A549 (cell line): ENCODE results near the gene TRMU. TPM values are rescaled to one million over a fixed set of nuclear protein-coding genes. Genes with fewer than 3 reads are reported as not detected.

ENCODE experiments used
- ATAC-seq, 2 experiments: fragments of 200-7000 bp in 1 of 2; fragments of >200 bp in 1 of 2; cut with Nextera tagmentation in 1 of 2; cut with Tn5 transposase in 1 of 2; 3 replicates each; pipeline versions ENCODE4 v1.8.0 to v1.9.1; 2018 to 2020; ENCODE audit warnings: mild to moderate bottlenecking in 1 of 2, moderate library complexity in 1 of 2
- CTCF ChIA-PET: fragments of 300-600 bp; sonication (Branson Sonifier 250); formaldehyde crosslinking; extraction: SDS; loops from one replicate; lab custom pipeline; 2021; ENCODE audit warnings: antibody characterized with exemption, inconsistent platforms; lab: Yijun Ruan, JAX
- POLR2A ChIA-PET: fragments of 350-600 bp; formaldehyde crosslinking; extraction: SDS; loops from one replicate; lab custom pipeline; 2021; ENCODE audit warnings: antibody characterized with exemption, inconsistent platforms; lab: Yijun Ruan, JAX
- DNase-seq, 2 experiments: peaks; one replicate each; pipeline versions ENCODE4 v3.0.0 to v3.0.0-alpha.2; 2011 to 2016; ENCODE audit warnings: low read depth in 1 of 2, low spot score in 1 of 2
- FAIRE-seq: peaks from 2 replicates; lab custom pipeline; 2011; peaks lifted over from hg19 to GRCh38; lab: Jason Lieb, UNC
- H3K27ac ChIP-seq, 2 experiments: fragments of >200 bp; sonication (Bioruptor Twin); formaldehyde crosslinking; 3 replicates each; pipeline ENCODE4 v1.5.1; 2016 to 2017
- H3K4me1 ChIP-seq: fragments of >200 bp; sonication (Bioruptor Twin); formaldehyde crosslinking; 3 replicates; pipeline ENCODE4 v1.6.1; 2016
- H3K4me2 ChIP-seq: fragments of >200 bp; sonication (Bioruptor Twin); formaldehyde crosslinking; 3 replicates; pipeline ENCODE4 v1.6.1; 2016
- H3K4me3 ChIP-seq: fragments of >200 bp; sonication (Bioruptor Twin); formaldehyde crosslinking; 3 replicates; pipeline ENCODE4 v1.5.1; 2016
- H3K9me3 ChIP-seq: fragments of >200 bp; sonication (Bioruptor Twin); formaldehyde crosslinking; 3 replicates; pipeline ENCODE4 v1.6.1; 2016
- BHLHE40 ChIP-seq: IDR thresholded peaks from 2 replicates; pipeline ENCODE4 v1.6.1; 2012; ENCODE audit warnings: low read depth, low read length, inconsistent platforms
- CBX2 ChIP-seq: fragments of 200-600 bp; sonication (generic); IDR thresholded peaks from 2 replicates; pipeline ENCODE4 v1.6.1; 2016; ENCODE audit warnings: low read depth, mild to moderate bottlenecking, borderline replicate concordance
- CHD4 ChIP-seq: fragments of 200-600 bp; sonication (generic); IDR thresholded peaks from 2 replicates; pipeline ENCODE4 v1.6.1; 2016; ENCODE audit warnings: antibody characterized with exemption, mild to moderate bottlenecking, borderline replicate concordance
- EP300 ChIP-seq, 2 experiments: fragments of >200 bp; sonication (Bioruptor Twin); formaldehyde crosslinking; IDR thresholded peaks; 2 replicates in 1 of 2; 3 replicates in 1 of 2; pipeline ENCODE4 v1.6.1; 2016 to 2017
- FOSL2 ChIP-seq, 2 experiments: fragments of 450-650 bp in 1 of 2; fragments of >200 bp in 1 of 2; sonication (Bioruptor Twin) in 1 of 2; formaldehyde crosslinking; IDR thresholded peaks; 2 replicates each; pipeline versions ENCODE4 v1.5.0 to v1.6.1; 2016 to 2020; ENCODE audit warnings: mild to moderate bottlenecking in 1 of 2, moderate library complexity in 1 of 2
- GATA3 ChIP-seq: IDR thresholded peaks from 2 replicates; pipeline ENCODE4 v1.6.1; 2012; ENCODE audit warnings: borderline replicate concordance
- HOXB13 ChIP-seq: fragments of 250-450 bp; sonication (Bioruptor Pico); IDR thresholded peaks from 2 replicates; pipeline ENCODE4 v1.5.0; 2020; ENCODE audit warnings: low read depth, mild to moderate bottlenecking, moderate library complexity
- HOXB5 ChIP-seq: fragments of 250-450 bp; sonication (Bioruptor Pico); IDR thresholded peaks from 2 replicates; pipeline ENCODE4 v1.5.0; 2020; ENCODE audit warnings: mild to moderate bottlenecking, moderate library complexity
- NPAS2 ChIP-seq: fragments of 250-450 bp; sonication (Bioruptor Pico); IDR thresholded peaks from 2 replicates; pipeline ENCODE4 v1.8.0; 2022; ENCODE audit warnings: mild to moderate bottlenecking, moderate library complexity, borderline replicate concordance
- POLR2AphosphoS2 ChIP-seq: conservative IDR thresholded peaks from 2 replicates; pipeline ENCODE4 v1.6.1; 2012; ENCODE audit warnings: low read length, improper control_type of control experiment, inconsistent platforms
- RARB ChIP-seq: fragments of 250-450 bp; sonication (Bioruptor Pico); IDR thresholded peaks from 2 replicates; pipeline ENCODE4 v1.8.0; 2021; ENCODE audit warnings: mild to moderate bottlenecking, moderate library complexity
- SMC3 ChIP-seq: fragments of >200 bp; sonication (Bioruptor Twin); formaldehyde crosslinking; IDR thresholded peaks from 3 replicates; pipeline ENCODE4 v1.6.1; 2018; ENCODE audit warnings: inconsistent platforms
- SREBF2 ChIP-seq: fragments of 450-650 bp; IDR thresholded peaks from 2 replicates; pipeline ENCODE4 v1.6.1; 2014; ENCODE audit warnings: mild to moderate bottlenecking, moderate library complexity
- TFCP2L1 ChIP-seq: fragments of 250-450 bp; sonication (Bioruptor Pico); IDR thresholded peaks from 2 replicates; pipeline ENCODE4 v1.5.0; 2021; ENCODE audit warnings: mild to moderate bottlenecking
- TP53 ChIP-seq: fragments of 250-450 bp; sonication (Bioruptor Pico); IDR thresholded peaks from 2 replicates; pipeline ENCODE4 v1.5.0; 2021; ENCODE audit warnings: mild to moderate bottlenecking, moderate library complexity
- WGBS: methylation state at CpG from one replicate; pipeline ENCODE4 v1.1.6; 2017; ENCODE audit errors: missing lambda C conversion rate; 5-methylcytosine and 5-hydroxymethylcytosine counted together
- polyA plus RNA-seq, 4 experiments: library from polyadenylated mRNA; depleted of rRNA in 3 of 4; stranded (reverse); fragments of >200 nt; fragmentation: RNase III in 1 of 4; extraction: RNeasy Plus Mini Kit Qiagen cat#74134 plus additional on column Dnase treatment in 1 of 4; gene quantifications; 2 replicates in 3 of 4; 3 replicates in 1 of 4; pipeline ENCODE4 v1.2.3, GENCODE V29; 2011 to 2017
- TF ChIP-seq, protein P1 (sequence below): fragments of >200 bp; sonication (Bioruptor Twin); formaldehyde crosslinking; IDR thresholded peaks from 2 replicates; pipeline ENCODE4 v1.6.1; 2016
- TF ChIP-seq, protein P2 (sequence below): IDR thresholded peaks from 2 replicates; pipeline ENCODE4 v1.6.1; 2012; ENCODE audit warnings: low read depth, borderline replicate concordance
- TF ChIP-seq, protein P3 (sequence below): fragments of 150-350 bp; IDR thresholded peaks from 2 replicates; pipeline ENCODE4 v1.6.1; 2014; ENCODE audit warnings: low read depth, mild to moderate bottlenecking, low read length
- TF ChIP-seq, protein P4 (sequence below): fragments of >200 bp; sonication (Bioruptor Twin); formaldehyde crosslinking; IDR thresholded peaks from 3 replicates; pipeline ENCODE4 v1.5.1; 2016
- TF ChIP-seq, protein P5 (sequence below): fragments of 200-600 bp; sonication (generic); IDR thresholded peaks from 2 replicates; pipeline ENCODE4 v1.6.1; 2016; ENCODE audit warnings: antibody characterized with exemption, mild to moderate bottlenecking, moderate library complexity
- TF ChIP-seq, protein P6 (sequence below): fragments of >200 bp; sonication (Bioruptor Twin); formaldehyde crosslinking; IDR thresholded peaks from 3 replicates; pipeline ENCODE4 v1.6.1; 2016
- TF ChIP-seq, protein P7 (sequence below): fragments of 450-650 bp; IDR thresholded peaks from 2 replicates; pipeline ENCODE4 v1.6.1; 2014; ENCODE audit warnings: antibody characterized with exemption

TRMU gene
- polyA plus RNA-seq, 2 of the 4 experiments (the other 2 are of a cell fraction): 33.4 to 44.1 TPM

DNA sequence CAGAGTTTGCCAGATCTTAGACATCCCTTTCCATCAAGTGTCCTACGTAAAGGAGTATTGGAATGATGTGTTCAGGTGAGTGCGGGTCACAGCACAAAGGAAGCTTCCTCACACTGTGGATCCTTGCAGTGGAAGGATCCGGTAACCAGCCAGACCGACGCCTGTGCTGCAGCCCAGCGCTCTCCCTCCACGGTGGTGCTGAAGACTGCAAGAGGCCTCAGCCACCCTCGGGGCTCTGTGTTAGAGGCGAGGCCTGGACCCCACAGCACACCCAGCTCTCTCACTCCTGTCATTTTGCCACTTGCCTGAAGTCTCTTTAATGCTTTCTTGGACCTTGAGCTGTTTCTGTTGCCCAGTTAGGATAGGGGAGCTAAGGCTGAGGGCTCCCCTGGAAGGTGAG, 2.4 kb downstream of the TRMU start:
- FAIRE-seq: no peak
- CTCF ChIA-PET: interaction anchor here (1.1 kb wide), 1 partner anchor 204 kb away, joined by 4 read pairs; no protein-coding TSS in a partner anchor
- no peak overlapping the region for H3K4me2 ChIP-seq

DNA sequence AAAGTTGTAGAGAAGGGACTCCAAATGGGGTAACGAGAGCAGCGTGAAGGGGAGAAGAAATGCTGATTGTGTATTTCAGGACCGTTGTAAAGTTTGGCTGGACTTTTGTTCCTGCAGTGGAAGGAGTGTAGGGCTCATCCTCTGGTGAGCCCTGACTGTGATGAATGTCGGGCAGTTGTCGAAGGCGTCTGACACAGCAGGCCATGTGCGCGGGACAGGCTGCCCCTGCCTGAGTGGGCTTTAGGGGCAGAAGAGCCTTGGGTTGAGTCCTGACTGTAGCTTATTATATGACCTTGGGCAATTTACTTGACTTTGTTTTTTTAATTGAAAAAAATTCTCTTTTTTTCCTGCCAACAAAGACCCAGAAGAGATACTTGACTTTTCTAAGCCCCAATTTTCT, 3.1 kb downstream of the TRMU start:
- ChIA-PET POLR2A (no interaction called here), CTCF (interaction anchor here (1.5 kb wide), 1 partner anchor 222 kb away, joined by 4 read pairs; no protein-coding TSS in a partner anchor)
- Histone ChIP-seq H3K4me1 (peaks cover 7% of the 10 kb centered on the region; the same call in 2 of the 3 replicates), H3K27ac (no peak overlapping the region), H3K9me3 (no peaks in the 10 kb centered on the region), H3K4me3 (no peak overlapping the region), H3K4me2 (no peak overlapping the region)
- DNase-seq: no peak
- WGBS: 96% methylated on average over 8 of the region's 8 CpGs
- no peak for ATAC-seq
- no peak for FAIRE-seq
- TF ChIP-seq CHD4: no peak

More for the DNA sequence above, 2.4 kb downstream of the TRMU start:
- no peaks in the 10 kb centered on the region for H3K9me3 ChIP-seq
- ATAC-seq (no peak), DNase-seq (no peak)
- no peak overlapping the region for H3K4me3 ChIP-seq
- TF ChIP-seq, protein P1, sequence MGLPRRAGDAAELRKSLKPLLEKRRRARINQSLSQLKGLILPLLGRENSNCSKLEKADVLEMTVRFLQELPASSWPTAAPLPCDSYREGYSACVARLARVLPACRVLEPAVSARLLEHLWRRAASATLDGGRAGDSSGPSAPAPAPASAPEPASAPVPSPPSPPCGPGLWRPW: no peak
- TF ChIP-seq, protein P2, sequence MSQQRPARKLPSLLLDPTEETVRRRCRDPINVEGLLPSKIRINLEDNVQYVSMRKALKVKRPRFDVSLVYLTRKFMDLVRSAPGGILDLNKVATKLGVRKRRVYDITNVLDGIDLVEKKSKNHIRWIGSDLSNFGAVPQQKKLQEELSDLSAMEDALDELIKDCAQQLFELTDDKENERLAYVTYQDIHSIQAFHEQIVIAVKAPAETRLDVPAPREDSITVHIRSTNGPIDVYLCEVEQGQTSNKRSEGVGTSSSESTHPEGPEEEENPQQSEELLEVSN: no peak
- TF ChIP-seq SREBF2: no peak
- TF ChIP-seq, all 56 proteins: peak for 0
- POLR2A ChIA-PET: interaction anchor here (0.5 kb wide), 1 partner anchor 302 kb away, joined by 3 read pairs; no protein-coding TSS in a partner anchor
- Histone ChIP-seq H3K27ac (no peak overlapping the region), H3K4me1 (peaks cover 7% of the 10 kb centered on the region; the same call in 2 of the 3 replicates)
- WGBS: 94% methylated on average over 9 of the region's 9 CpGs

DNA sequence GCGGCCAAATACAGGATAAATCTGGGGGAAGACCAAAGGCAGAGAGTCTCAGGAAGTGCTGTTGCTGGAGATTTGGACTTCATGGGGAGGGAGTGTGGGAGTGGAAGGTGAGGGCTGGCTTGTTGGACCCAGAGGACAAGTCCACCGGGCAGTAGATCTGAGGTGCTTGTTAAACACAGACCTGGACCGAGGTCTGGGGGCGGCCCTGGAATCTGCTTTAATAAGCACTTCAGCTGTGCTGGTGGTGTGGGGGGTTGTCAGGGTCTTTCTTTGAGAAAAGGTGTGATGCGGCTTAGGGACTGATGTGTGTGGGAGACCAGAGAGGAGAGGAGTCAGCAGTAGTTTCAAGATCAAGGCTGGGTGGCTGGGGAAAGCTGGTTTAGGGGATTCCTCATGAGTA, 4.4 kb downstream of the TRMU start:
- Histone ChIP-seq H3K4me3 (no peak overlapping the region), H3K9me3 (no peaks in the 10 kb centered on the region)
- POLR2A ChIA-PET: interaction anchor here (0.7 kb wide), 1 partner anchor 120 kb away, joined by 3 read pairs; no protein-coding TSS in a partner anchor
- DNase-seq (no peak), ATAC-seq (no peak)
- WGBS: 88% methylated on average over 5 of the region's 5 CpGs
- TF ChIP-seq RARB (CRISPR knock-in tag) (no peak), BHLHE40 (no peak), GATA3 (no peak), FOSL2 (IDR thresholded peaks at IDR 0.05) (no peak), FOSL2 (CRISPR knock-in tag; IDR thresholded peaks at IDR 0.05) (no peak), HOXB5 (CRISPR knock-in tag) (no peak), TFCP2L1 (CRISPR knock-in tag) (no peak), NPAS2 (no peak), TP53 (no peak), HOXB13 (no peak), SMC3 (no peak), EP300 (IDR thresholded peaks at IDR 0.05) (no peak), CBX2 (no peak), CHD4 (no peak), POLR2AphosphoS2 (no peak)
- TF ChIP-seq, protein P3, sequence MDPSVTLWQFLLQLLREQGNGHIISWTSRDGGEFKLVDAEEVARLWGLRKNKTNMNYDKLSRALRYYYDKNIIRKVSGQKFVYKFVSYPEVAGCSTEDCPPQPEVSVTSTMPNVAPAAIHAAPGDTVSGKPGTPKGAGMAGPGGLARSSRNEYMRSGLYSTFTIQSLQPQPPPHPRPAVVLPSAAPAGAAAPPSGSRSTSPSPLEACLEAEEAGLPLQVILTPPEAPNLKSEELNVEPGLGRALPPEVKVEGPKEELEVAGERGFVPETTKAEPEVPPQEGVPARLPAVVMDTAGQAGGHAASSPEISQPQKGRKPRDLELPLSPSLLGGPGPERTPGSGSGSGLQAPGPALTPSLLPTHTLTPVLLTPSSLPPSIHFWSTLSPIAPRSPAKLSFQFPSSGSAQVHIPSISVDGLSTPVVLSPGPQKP: no peak
- TF ChIP-seq, protein P4, sequence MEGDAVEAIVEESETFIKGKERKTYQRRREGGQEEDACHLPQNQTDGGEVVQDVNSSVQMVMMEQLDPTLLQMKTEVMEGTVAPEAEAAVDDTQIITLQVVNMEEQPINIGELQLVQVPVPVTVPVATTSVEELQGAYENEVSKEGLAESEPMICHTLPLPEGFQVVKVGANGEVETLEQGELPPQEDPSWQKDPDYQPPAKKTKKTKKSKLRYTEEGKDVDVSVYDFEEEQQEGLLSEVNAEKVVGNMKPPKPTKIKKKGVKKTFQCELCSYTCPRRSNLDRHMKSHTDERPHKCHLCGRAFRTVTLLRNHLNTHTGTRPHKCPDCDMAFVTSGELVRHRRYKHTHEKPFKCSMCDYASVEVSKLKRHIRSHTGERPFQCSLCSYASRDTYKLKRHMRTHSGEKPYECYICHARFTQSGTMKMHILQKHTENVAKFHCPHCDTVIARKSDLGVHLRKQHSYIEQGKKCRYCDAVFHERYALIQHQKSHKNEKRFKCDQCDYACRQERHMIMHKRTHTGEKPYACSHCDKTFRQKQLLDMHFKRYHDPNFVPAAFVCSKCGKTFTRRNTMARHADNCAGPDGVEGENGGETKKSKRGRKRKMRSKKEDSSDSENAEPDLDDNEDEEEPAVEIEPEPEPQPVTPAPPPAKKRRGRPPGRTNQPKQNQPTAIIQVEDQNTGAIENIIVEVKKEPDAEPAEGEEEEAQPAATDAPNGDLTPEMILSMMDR: no peak
- TF ChIP-seq, protein P5, sequence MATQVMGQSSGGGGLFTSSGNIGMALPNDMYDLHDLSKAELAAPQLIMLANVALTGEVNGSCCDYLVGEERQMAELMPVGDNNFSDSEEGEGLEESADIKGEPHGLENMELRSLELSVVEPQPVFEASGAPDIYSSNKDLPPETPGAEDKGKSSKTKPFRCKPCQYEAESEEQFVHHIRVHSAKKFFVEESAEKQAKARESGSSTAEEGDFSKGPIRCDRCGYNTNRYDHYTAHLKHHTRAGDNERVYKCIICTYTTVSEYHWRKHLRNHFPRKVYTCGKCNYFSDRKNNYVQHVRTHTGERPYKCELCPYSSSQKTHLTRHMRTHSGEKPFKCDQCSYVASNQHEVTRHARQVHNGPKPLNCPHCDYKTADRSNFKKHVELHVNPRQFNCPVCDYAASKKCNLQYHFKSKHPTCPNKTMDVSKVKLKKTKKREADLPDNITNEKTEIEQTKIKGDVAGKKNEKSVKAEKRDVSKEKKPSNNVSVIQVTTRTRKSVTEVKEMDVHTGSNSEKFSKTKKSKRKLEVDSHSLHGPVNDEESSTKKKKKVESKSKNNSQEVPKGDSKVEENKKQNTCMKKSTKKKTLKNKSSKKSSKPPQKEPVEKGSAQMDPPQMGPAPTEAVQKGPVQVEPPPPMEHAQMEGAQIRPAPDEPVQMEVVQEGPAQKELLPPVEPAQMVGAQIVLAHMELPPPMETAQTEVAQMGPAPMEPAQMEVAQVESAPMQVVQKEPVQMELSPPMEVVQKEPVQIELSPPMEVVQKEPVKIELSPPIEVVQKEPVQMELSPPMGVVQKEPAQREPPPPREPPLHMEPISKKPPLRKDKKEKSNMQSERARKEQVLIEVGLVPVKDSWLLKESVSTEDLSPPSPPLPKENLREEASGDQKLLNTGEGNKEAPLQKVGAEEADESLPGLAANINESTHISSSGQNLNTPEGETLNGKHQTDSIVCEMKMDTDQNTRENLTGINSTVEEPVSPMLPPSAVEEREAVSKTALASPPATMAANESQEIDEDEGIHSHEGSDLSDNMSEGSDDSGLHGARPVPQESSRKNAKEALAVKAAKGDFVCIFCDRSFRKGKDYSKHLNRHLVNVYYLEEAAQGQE: no peak
- TF ChIP-seq, protein P6, sequence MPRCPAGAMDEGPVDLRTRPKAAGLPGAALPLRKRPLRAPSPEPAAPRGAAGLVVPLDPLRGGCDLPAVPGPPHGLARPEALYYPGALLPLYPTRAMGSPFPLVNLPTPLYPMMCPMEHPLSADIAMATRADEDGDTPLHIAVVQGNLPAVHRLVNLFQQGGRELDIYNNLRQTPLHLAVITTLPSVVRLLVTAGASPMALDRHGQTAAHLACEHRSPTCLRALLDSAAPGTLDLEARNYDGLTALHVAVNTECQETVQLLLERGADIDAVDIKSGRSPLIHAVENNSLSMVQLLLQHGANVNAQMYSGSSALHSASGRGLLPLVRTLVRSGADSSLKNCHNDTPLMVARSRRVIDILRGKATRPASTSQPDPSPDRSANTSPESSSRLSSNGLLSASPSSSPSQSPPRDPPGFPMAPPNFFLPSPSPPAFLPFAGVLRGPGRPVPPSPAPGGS: no peak
- TF ChIP-seq, protein P7, sequence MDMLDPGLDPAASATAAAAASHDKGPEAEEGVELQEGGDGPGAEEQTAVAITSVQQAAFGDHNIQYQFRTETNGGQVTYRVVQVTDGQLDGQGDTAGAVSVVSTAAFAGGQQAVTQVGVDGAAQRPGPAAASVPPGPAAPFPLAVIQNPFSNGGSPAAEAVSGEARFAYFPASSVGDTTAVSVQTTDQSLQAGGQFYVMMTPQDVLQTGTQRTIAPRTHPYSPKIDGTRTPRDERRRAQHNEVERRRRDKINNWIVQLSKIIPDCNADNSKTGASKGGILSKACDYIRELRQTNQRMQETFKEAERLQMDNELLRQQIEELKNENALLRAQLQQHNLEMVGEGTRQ: no peak
- TF ChIP-seq, all 56 proteins: peak for 0
- Histone ChIP-seq H3K27ac (no peak overlapping the region), H3K4me1 (peaks cover 7% of the 10 kb centered on the region; the same call in 2 of the 3 replicates), H3K4me2 (no peak overlapping the region)
- CTCF ChIA-PET: interaction anchor here (0.6 kb wide), 1 partner anchor 10 kb away, joined by 3 read pairs; no protein-coding TSS in a partner anchor
- FAIRE-seq: no peak
